PC-3 (cell line): Measurements from ENCODE around the gene KCNJ15.

Experiments
- CTCF ChIP-seq: fragments of 300-600 bp; sonication (generic); conservative IDR thresholded peaks from 2 replicates; pipeline ENCODE4 v1.5.1; 2017; ENCODE audit warnings: antibody characterized with exemption, low read depth, mild to moderate bottlenecking, low read length
- EZH2 ChIP-seq: fragments of 300-600 bp; sonication (generic); IDR thresholded peaks from one replicate; pipeline ENCODE4 v1.6.1; 2017; ENCODE audit warnings: antibody characterized with exemption, mild to moderate bottlenecking, low read length; ENCODE audit not compliant: unreplicated experiment

GRCh38 chr21:38325216-38325615 is 68.4 kb downstream of the KCNJ15 start:
- no peak for TF ChIP-seq EZH2
- TF ChIP-seq CTCF: no peak
